ENCODE data around the gene CRYZL1.

- TF ChIP-seq POLR2A (IDR thresholded peaks at IDR 0.05), result no peak
- TF ChIP-seq, protein P1, sequence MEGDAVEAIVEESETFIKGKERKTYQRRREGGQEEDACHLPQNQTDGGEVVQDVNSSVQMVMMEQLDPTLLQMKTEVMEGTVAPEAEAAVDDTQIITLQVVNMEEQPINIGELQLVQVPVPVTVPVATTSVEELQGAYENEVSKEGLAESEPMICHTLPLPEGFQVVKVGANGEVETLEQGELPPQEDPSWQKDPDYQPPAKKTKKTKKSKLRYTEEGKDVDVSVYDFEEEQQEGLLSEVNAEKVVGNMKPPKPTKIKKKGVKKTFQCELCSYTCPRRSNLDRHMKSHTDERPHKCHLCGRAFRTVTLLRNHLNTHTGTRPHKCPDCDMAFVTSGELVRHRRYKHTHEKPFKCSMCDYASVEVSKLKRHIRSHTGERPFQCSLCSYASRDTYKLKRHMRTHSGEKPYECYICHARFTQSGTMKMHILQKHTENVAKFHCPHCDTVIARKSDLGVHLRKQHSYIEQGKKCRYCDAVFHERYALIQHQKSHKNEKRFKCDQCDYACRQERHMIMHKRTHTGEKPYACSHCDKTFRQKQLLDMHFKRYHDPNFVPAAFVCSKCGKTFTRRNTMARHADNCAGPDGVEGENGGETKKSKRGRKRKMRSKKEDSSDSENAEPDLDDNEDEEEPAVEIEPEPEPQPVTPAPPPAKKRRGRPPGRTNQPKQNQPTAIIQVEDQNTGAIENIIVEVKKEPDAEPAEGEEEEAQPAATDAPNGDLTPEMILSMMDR (IDR thresholded peaks at IDR 0.05 in 8 of 11, conservative IDR thresholded peaks at IDR 0.05 in 3 of 11), result no peak
- TF ChIP-seq POLR2AphosphoS5 (IDR thresholded peaks at IDR 0.05), result no peak
Measured at GRCh38 chr21:33670076-33670978, 28.8 kb upstream of the CRYZL1 start.

Measured in spleen (tissue), 7 donors.